Measurements from ENCODE around the gene CAMK2B.

GRCh38 chr7:44306606-44307005, 18.8 kb downstream of the CAMK2B start:
- TF ChIP-seq CTCF (IDR thresholded peaks at IDR 0.05; ENCODE audit: low read depth, low read length, poor library complexity, severe bottlenecking) (no peak), EZH2phosphoT487 (IDR thresholded peaks at IDR 0.05; ENCODE audit: borderline replicate concordance, low read length) (no peak)
